Measurements from ENCODE around the gene NR4A2. TPM values are rescaled to one million over a fixed set of nuclear protein-coding genes. Genes with fewer than 3 reads are reported as not detected.
A peak's percentile ranks its signal among the peaks of the same experiment; 100 is the strongest.

The NR4A2 gene
- total RNA-seq, 4 donors from 2014 or later: 0.95 to 1.6 (median 1.2) TPM

DNA sequence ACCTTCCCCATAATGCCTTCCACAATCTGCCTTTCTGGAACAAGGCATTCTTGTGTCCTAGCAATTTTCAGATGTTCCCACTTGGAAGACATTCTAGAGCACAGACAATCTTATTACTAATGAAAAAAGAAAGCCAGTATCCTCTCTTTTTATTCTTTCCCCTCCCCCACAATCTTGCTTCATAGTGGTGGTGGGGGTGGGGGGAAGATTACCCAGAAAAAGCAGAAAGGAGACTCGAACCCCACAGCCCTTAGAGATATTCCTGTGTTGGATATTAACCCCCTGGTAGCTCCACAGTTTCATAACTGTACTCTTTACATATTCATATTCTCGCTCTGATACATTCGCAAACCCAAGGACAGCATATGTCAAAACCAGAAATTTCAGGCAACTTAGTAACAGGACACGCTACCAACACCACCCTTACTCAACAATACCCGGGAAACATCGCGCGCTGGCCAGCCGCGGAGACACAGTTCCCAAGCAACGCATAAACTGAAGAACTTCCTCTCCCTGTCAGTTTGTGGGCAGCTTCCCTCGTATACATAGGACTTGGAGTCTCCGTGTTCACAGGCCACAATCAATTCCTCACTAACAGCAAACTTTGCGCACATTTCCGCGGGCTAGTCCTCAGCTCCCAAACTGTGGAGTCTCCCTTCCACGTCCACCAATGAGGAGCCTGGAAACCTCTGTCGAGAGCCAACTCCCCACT, 793 bp downstream of the NR4A2 start:
- DNase-seq: no peak
- Histone ChIP-seq H3K9me3 (no peaks in the 10 kb centered on the region), H3K27ac (peak overlapping the region; percentile 94 to 99 (median 96)), H3K4me3 (peak overlapping the region; percentile 63 to 82 (median 80)), H3K27me3 (peaks cover 0 to 13% (median 0%) of the 10 kb centered on the region in 4 donors), H3K4me1 (peaks cover 0 to 28% (median 3%) of the 10 kb centered on the region in 3 donors), H3K36me3 (peaks cover 0 to 34% (median under 1%) of the 10 kb centered on the region in 3 donors)
- intact Hi-C loops (cut with DNase I): loop anchor here (5.0 kb wide), 1 partner anchor 256 kb away; no protein-coding TSS in a partner anchor
- 0 to 2% methylated on average over 14 to 18 of the region's 18 CpGs for WGBS, 2 donors
- TF ChIP-seq, protein P1, sequence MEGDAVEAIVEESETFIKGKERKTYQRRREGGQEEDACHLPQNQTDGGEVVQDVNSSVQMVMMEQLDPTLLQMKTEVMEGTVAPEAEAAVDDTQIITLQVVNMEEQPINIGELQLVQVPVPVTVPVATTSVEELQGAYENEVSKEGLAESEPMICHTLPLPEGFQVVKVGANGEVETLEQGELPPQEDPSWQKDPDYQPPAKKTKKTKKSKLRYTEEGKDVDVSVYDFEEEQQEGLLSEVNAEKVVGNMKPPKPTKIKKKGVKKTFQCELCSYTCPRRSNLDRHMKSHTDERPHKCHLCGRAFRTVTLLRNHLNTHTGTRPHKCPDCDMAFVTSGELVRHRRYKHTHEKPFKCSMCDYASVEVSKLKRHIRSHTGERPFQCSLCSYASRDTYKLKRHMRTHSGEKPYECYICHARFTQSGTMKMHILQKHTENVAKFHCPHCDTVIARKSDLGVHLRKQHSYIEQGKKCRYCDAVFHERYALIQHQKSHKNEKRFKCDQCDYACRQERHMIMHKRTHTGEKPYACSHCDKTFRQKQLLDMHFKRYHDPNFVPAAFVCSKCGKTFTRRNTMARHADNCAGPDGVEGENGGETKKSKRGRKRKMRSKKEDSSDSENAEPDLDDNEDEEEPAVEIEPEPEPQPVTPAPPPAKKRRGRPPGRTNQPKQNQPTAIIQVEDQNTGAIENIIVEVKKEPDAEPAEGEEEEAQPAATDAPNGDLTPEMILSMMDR (IDR thresholded peaks at IDR 0.05): no peak
- TF ChIP-seq POLR2A (IDR thresholded peaks at IDR 0.05): peak in 1 of 4 donors; percentile 4

DNA sequence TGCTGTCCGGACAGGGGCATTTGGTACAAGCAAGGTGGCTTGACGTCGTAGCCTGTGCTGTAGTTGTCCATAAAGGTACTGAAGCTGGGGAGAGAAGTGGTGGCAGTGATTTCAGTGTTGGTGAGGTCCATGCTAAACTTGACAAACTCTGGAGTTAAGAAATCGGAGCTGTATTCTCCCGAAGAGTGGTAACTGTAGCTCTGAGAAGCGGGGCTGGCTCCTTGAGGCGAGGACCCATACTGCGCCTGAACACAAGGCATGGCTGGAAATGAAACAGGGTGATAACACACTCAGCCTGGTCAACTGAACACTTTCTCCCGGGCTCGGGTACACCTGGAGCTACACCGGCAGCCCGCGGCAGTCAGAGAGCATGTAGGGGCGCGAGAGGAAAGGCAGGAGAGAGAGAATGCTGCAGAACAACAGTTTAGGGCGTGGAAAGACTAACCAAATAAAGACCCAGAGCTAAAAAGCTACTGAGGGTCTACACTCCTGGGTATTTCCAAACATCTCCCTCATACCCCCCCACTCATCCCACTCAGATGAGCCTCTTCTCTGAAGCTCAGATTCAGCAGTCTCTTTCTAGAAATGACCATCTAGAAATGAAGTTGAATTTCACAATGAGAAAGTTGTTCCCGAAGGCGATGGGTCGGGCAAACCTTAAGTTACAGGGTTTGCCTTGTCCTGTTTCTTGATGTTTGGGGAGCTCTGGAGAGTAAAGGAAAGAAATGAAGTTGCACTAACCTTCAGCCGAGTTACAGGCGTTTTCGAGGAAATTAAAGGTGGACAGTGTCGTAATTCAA, 2.4 kb downstream of the NR4A2 start:
- Histone ChIP-seq H3K27me3 (peaks cover 0 to 13% (median 0%) of the 10 kb centered on the region in 4 donors), H3K4me1 (peaks cover 0 to 17% (median under 1%) of the 10 kb centered on the region in 3 donors), H3K4me3 (no peak overlapping the region), H3K36me3 (peaks cover 0 to 50% (median 3%) of the 10 kb centered on the region in 3 donors), H3K27ac (no peak overlapping the region), H3K9me3 (no peaks in the 10 kb centered on the region)
- intact Hi-C loops (cut with DNase I): loop anchor here (5.0 kb wide), 1 partner anchor 257 kb away; no protein-coding TSS in a partner anchor
- DNase-seq: no peak
- TF ChIP-seq POLR2A (IDR thresholded peaks at IDR 0.05): no peak
- TF ChIP-seq, protein P1 (IDR thresholded peaks at IDR 0.05): no peak
- 77 to 83% methylated on average over 16 to 23 of the region's 23 CpGs for WGBS, 2 donors

DNA sequence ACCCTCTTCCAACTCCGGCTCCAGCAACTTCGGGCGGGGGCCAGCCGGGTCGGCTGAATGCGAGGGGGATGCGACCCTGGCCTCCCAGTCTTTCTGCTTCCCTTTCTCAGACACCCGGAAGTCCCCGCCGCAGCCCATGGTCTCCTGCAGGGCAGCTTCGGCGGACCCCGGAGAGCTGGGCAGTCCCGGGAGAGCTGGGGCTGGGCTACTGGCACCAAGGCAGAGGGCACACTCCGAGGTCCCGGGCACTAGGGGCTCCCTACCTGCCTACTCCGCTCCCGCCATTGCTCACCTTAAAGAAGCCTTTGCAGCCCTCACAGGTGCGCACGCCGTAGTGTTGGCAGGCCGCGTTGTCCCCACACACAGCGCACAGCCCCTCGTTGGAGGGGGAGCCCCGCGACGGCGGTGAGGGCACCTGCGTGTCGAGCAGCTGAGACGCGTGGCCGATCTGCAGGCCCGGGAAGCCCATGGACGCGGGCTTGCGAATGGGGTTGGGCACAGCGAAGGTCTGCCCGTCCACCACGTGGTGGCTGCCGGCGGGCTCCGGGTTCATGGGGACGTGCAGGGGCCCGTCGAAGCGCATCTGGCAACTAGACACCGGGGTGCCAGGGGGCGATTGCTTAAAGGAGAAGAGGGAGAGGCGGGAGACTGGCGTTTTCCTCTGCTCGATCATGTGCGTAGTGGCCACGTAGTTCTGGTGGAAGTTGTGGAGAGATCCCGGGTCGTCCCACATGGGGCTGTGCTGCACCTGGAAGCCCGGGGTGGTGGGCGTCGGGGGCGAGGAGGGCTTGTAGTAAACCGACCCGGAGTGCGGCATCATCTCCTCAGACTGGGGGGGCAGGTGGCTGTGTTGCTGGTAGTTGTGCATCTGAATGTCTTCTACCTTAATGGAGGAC, 3.2 kb downstream of the NR4A2 start:
- intact Hi-C loops (cut with DNase I): no loop called here
- peaks cover 0 to 55% (median 3%) of the 10 kb centered on the region in 3 donors for H3K36me3 ChIP-seq
- TF ChIP-seq, protein P1 (IDR thresholded peaks at IDR 0.05): no peak
- TF ChIP-seq POLR2A (IDR thresholded peaks at IDR 0.05): no peak
- no peak overlapping the region for H3K27ac ChIP-seq
- H3K4me1 ChIP-seq: peaks cover 0 to 12% (median 0%) of the 10 kb centered on the region in 3 donors
- peaks cover 0 to 13% (median 0%) of the 10 kb centered on the region in 4 donors for H3K27me3 ChIP-seq
- DNase-seq: no peak
- peak overlapping the region in 2 of 4 donors; percentile 7 to 15 for H3K4me3 ChIP-seq
- H3K9me3 ChIP-seq: no peaks in the 10 kb centered on the region
- 72 to 86% methylated on average over 15 to 21 of the region's 64 CpGs for WGBS, 2 donors

DNA sequence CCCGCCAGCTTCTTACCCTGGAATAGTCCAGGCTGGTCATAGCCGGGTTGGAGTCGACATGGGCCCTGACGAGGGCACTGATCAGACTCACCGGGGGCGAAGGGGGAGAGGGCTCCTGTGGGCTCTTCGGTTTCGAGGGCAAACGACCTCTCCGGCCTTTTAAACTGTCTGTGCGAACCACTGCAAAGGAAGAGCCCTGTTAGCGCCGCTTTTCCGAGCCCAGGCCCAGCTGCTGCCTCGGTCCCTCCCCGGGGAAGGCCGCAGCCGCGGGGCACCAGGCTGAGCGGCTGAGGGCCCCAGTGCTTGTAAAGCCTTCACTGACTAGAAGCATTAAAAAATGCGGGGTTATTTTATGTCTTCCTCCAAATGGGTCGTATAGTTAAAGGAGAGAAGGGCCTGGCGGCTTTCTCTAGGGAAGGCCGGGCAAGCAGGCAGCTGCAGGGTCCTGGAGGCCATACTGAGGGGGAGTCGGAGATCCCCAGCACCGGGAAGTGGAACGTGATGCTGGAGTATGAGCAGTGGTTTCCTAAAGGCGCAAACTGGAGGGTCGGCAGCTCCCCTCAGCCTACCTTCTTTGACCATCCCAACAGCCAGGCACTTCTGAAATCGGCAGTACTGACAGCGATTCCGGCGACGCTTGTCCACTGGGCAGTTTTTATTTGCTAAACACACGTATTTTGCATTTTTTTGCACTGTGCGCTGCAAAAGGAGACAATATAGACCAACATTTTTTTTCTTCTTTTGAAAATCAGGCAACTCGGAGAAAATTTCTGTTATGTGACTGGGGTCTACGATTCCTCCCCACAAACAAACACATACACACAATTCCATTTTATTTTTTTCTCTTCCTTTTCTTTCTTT, 4.5 kb downstream of the NR4A2 start:
- H3K4me1 ChIP-seq: peaks cover 0 to 12% (median 0%) of the 10 kb centered on the region in 3 donors
- TF ChIP-seq, protein P1 (IDR thresholded peaks at IDR 0.05): no peak
- no peak for TF ChIP-seq POLR2A (IDR thresholded peaks at IDR 0.05)
- WGBS, 2 donors: 89 to 92% methylated on average over 16 to 20 of the region's 38 CpGs
- intact Hi-C loops (cut with DNase I): no loop called here
- H3K27ac ChIP-seq: no peak overlapping the region
- no peak overlapping the region for H3K4me3 ChIP-seq
- DNase-seq: no peak
- H3K27me3 ChIP-seq: peaks cover 0 to 21% (median 0%) of the 10 kb centered on the region in 4 donors
- peaks cover 0 to 55% (median 3%) of the 10 kb centered on the region in 3 donors for H3K36me3 ChIP-seq
- H3K9me3 ChIP-seq: no peaks in the 10 kb centered on the region

Data from esophagus squamous epithelium (tissue), 5 donors.